HG03442 (cell line): Measurements from ENCODE around the gene TAF11L8.
"Not testable (repeated sequence)": the region's sequence is repeated elsewhere in the genome, so short reads cannot be mapped to it uniquely, and the experiment has no call there.

ENCODE experiments used
- ATAC-seq: cut with Tn5 transposase; IDR thresholded peaks from one replicate; pipeline ENCODE4 v1.9.1; 2021; ENCODE audit warnings: mild to moderate bottlenecking, moderate library complexity; ENCODE audit not compliant: unreplicated experiment

TAF11L8 gene

GRCh38 chr5:17590860-17591259 is at the start of gene TAF11L8:
TAF11L8 (minus strand) TSS chr5:17590960.
- not testable (repeated sequence) for ATAC-seq

GRCh38 chr5:17634160-17634559 is 43.4 kb upstream of the TAF11L8 start, which contains the start of gene TAF11L14:
TAF11L14 (plus strand) TSS chr5:17634460.
- no peak for ATAC-seq

GRCh38 chr5:17631788-17632187 is 41.0 kb upstream of the TAF11L8 start, which contains the start of gene TAF11L13:
TAF11L13 (plus strand) TSS chr5:17632088.
- not testable (repeated sequence) for ATAC-seq

- ATAC-seq = no peak
Measured at GRCh38 chr5:17625686-17626085, 34.9 kb upstream of the TAF11L8 start.

- ATAC-seq = no peak
Measured at GRCh38 chr5:17620627-17621026, 29.9 kb upstream of the TAF11L8 start.

GRCh38 chr5:17619354-17619753 is 28.6 kb upstream of the TAF11L8 start:
- ATAC-seq = no peak

GRCh38 chr5:17614872-17615605 is 24.3 kb upstream of the TAF11L8 start:
- ATAC-seq = no peak

- not testable (repeated sequence) for ATAC-seq
Measured at GRCh38 chr5:17610092-17610491, 19.3 kb upstream of the TAF11L8 start, which contains the start of gene TAF11L12. TAF11L12 (plus strand) TSS chr5:17610392.

GRCh38 chr5:17607461-17607860 is 16.7 kb upstream of the TAF11L8 start:
- ATAC-seq = not testable (repeated sequence)

- no peak for ATAC-seq
Measured at GRCh38 chr5:17604951-17605350, 14.2 kb upstream of the TAF11L8 start.

- ATAC-seq = not testable (repeated sequence)
Measured at GRCh38 chr5:17603880-17604279, 13.1 kb upstream of the TAF11L8 start, which contains the start of gene TAF11L11. TAF11L11 (plus strand) TSS chr5:17604183.

- not testable (repeated sequence) for ATAC-seq
Measured at GRCh38 chr5:17597728-17598127, 7.0 kb upstream of the TAF11L8 start, which contains the start of gene TAF11L10. TAF11L10 (minus strand) TSS chr5:17597828.

- not testable (repeated sequence) for ATAC-seq
Measured at GRCh38 chr5:17594255-17594654, 3.5 kb upstream of the TAF11L8 start, which contains the start of gene TAF11L9. TAF11L9 (minus strand) TSS chr5:17594394.

GRCh38 chr5:17585658-17586057 is 5.1 kb downstream of the TAF11L8 start, which contains the start of gene TAF11L7:
TAF11L7 (minus strand) TSS chr5:17585758.
- ATAC-seq = not testable (repeated sequence)
